Gastroesophageal sphincter (tissue), 3 donors: Measurements from ENCODE around the gene TNNT2.

Experiments
- CTCF ChIP-seq, 4 experiments: fragments of 200-600 bp in 2 of 4; fragments of 450-650 bp in 2 of 4; sonication (generic) in 1 of 4; IDR thresholded peaks; one replicate each; pipeline ENCODE4 v1.5.1; 2017 to 2019; ENCODE audit warnings: antibody characterized with exemption in 4 of 4, mild to moderate bottlenecking in 2 of 4, moderate library complexity in 2 of 4
- EP300 ChIP-seq: sonication (generic); formaldehyde crosslinking; IDR thresholded peaks from one replicate; pipeline ENCODE4 v1.6.1; 2017; ENCODE audit warnings: antibody characterized with exemption, mild to moderate bottlenecking
- POLR2A ChIP-seq, 2 donors: fragments of 450-650 bp; IDR thresholded peaks; one replicate each; pipeline ENCODE4 v1.6.1; 2017; ENCODE audit warnings: antibody characterized with exemption in 2 of 2, mild to moderate bottlenecking in 2 of 2, moderate library complexity in 1 of 2
- POLR2AphosphoS5 ChIP-seq: sonication (generic); formaldehyde crosslinking; IDR thresholded peaks from one replicate; pipeline ENCODE4 v1.6.1; 2017; ENCODE audit warnings: antibody characterized with exemption

- no peak for TF ChIP-seq CTCF (IDR thresholded peaks at IDR 0.05)
- TF ChIP-seq EP300 = no peak
- TF ChIP-seq POLR2A (IDR thresholded peaks at IDR 0.05) = no peak
- no peak for TF ChIP-seq POLR2AphosphoS5
These were observed 41.8 kb upstream of the TNNT2 start for GRCh38 chr1:201419256-201419655.
